Activated naive CD4-positive, alpha-beta T cell treated with anti-CD3 and anti-CD28 coated beads, Interleukin-2, amount 50 U/mL, for 72 hours (primary cell): ENCODE data around the gene RAB40AL. TPM values are rescaled to one million over a fixed set of nuclear protein-coding genes. Genes with fewer than 3 reads are reported as not detected.

ENCODE experiments used
- ATAC-seq, 2 donors: fragments of 150-1000 bp; cut with Tn5 transposase; 2 replicates each; pipeline ENCODE4 v1.10.0; 2021; ENCODE audit warnings: mild to moderate bottlenecking in 2 of 2, moderate library complexity in 2 of 2
- DNase-seq, 2 donors: peaks; one replicate each; pipeline ENCODE4 v3.0.0; 2021 to 2022; ENCODE audit warnings: low spot score in 2 of 2
- H3K27ac Mint-ChIP-seq, 2 donors: one replicate each; pipeline ENCODE4 v1.8.0; 2022; ENCODE audit warnings: mild to moderate bottlenecking in 2 of 2, mixed read lengths in 2 of 2
- H3K36me3 Mint-ChIP-seq, 2 donors: one replicate each; pipeline ENCODE4 v1.8.0; 2022; ENCODE audit warnings: mixed read lengths in 2 of 2
- H3K9me3 Mint-ChIP-seq, 2 donors: one replicate each; pipeline ENCODE4 v1.8.0; 2022; ENCODE audit warnings: mixed read lengths in 2 of 2
- total RNA-seq, 2 donors: library from RNA; stranded (reverse); gene quantifications; one replicate each; pipeline ENCODE4 v1.2.3, GENCODE V29; 2022

Gene RAB40AL
- total RNA-seq, 2 donors from 2014 or later: 0.60 TPM; not detected in 1

DNA sequence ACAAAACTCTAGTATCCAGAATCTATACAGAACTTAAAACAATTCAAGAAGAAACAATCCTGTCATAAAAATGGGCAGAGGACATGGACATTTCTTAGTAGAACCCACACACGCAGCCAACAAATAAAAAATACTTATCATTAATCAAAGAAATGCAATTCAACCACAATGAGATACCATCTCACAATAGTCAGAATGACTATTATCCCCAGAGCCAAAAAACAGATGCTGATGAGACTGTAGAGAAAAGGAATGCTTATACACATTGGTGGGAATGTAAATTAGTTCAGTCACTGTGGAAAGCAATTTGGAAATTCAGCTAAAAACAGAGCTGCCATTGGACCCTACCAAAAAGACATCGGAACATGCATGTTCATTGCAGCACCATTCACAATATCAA lies 37.9 kb downstream of the RAB40AL start:
- DNase-seq: no peak
- ATAC-seq: no peak
- H3K9me3 Mint-ChIP-seq: peaks cover 4 to 18% of the 10 kb centered on the region in 2 donors
- no peak overlapping the region for H3K27ac Mint-ChIP-seq
- H3K36me3 Mint-ChIP-seq: peaks cover 0 to 15% of the 10 kb centered on the region in 2 donors

DNA sequence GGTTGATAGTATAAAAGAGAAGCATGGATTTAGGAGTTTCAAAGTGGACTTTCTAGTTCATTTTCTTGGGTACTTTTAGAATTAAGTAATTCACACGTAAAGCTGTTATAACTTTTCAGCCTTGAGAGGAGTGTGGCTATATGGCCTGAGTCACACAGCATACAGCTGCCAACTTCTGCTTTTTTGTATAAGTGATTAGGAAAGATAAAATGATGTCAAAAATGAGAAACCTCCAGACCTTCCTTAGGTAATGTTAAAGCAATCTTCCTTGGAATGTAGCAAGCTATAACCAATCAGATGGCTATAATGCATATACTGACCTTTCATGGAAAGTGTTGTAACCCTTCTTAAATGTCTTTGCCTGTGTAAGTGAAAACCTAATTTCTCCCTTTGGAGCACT lies 39.2 kb downstream of the RAB40AL start:
- ATAC-seq (no peak), DNase-seq (no peak)
- Mint-ChIP-seq H3K27ac (no peak overlapping the region), H3K9me3 (peaks cover 0 to 11% of the 10 kb centered on the region in 2 donors), H3K36me3 (peaks cover 0 to 7% of the 10 kb centered on the region in 2 donors)

DNA sequence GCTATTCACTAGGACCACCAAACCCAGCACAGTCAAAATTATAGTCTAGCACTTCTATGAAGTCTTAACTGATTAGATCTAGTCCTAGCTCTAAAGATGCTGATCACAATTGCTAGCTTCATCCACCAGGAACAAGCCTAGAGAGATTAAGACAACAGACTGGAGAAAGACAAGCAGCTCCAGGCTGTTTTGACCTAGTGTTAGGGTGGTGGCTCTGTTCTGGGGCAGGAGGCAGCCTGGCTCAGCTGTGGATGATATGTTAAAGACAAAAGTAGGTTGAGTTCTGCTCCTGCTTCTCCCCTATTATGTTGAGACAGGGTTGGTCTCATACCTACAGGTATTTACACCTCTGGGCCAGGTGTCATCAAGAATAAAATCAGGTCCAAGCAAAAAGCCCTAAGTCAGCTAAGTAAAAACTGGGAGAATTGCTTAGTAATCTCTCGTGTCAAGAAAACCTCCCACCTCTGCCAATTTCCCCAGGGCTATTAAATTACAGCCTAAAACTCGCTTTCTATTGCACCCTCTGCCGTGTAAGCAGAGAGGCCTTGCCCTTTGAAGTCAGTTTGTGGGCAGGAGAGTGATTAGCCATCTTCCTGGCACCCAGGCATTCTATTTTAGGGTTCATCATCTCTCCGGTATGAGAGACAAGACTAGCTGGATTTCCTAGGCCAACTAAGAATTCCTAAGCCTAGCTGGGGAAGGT lies 39.9 kb downstream of the RAB40AL start:
- Mint-ChIP-seq H3K27ac (no peak overlapping the region), H3K9me3 (peaks cover 0 to 6% of the 10 kb centered on the region in 2 donors), H3K36me3 (peaks cover 0 to 7% of the 10 kb centered on the region in 2 donors)
- ATAC-seq (no peak), DNase-seq (no peak)

DNA sequence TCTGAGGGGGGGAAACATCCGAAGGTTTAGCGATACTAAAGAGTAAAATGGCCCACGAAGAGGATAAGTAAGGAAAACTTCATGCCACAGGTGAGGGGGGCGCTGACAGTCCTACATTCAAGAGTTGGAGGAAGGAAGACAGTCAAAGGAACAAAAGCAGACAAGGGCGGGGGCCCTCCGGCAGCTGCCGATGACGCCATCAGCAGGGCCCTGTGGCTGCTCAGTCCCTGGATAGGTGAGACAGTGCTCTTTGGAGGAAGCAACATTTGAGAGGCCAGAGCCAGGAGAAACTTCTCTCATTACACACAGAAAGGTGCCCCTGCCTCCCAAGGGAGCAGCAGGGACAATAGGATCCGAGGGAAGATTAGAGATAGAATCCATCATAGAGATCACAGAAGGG lies 41.5 kb downstream of the RAB40AL start:
- Mint-ChIP-seq H3K27ac (no peak overlapping the region), H3K9me3 (peaks cover 0 to 2% of the 10 kb centered on the region in 2 donors), H3K36me3 (peaks cover 0 to 3% of the 10 kb centered on the region in 2 donors)
- ATAC-seq (no peak), DNase-seq (no peak)

DNA sequence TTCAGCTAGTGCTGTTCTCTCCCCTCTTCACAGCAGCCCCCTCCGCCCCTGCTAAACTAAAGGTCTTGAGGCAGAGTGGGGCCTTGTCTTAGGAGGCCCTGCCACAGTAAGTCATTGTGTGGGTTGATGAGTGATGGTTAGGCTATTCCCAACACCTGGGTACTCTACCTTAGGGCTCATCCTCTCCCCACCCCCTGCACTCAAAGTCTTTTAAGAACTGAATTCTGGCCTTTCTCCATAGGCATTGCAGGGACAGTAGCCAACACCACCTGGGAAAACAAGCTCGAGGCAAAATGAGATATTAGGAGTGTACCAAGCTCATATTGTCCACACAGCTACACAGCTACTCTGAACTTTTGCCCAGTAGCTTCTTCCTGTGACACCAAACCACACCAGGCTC lies 42.5 kb downstream of the RAB40AL start:
- no peak for DNase-seq
- no peak for ATAC-seq
- Mint-ChIP-seq H3K9me3 (no peaks in the 10 kb centered on the region), H3K27ac (no peak overlapping the region), H3K36me3 (no peaks in the 10 kb centered on the region)

DNA sequence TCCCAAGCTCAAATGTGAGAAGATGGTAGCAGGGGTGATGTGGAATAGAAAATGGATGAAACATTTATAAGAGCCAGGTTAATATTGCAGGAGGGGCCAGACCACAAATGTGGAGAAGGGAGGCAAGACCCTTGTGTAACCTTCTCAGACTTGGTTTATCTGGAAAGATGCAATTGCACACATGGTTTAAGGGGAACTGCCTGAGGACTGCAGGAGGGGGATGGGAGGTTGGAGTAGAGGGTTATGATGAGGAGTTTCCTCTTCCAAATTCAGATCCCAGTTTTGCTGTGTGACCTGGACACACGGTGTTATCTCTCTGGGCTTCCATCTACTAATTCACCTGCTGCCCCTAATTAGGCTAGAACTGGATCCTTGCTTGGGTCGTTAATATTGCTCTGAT lies 46.1 kb downstream of the RAB40AL start:
- ATAC-seq (no peak), DNase-seq (no peak)
- Mint-ChIP-seq H3K27ac (no peak overlapping the region), H3K9me3 (no peaks in the 10 kb centered on the region), H3K36me3 (no peaks in the 10 kb centered on the region)

DNA sequence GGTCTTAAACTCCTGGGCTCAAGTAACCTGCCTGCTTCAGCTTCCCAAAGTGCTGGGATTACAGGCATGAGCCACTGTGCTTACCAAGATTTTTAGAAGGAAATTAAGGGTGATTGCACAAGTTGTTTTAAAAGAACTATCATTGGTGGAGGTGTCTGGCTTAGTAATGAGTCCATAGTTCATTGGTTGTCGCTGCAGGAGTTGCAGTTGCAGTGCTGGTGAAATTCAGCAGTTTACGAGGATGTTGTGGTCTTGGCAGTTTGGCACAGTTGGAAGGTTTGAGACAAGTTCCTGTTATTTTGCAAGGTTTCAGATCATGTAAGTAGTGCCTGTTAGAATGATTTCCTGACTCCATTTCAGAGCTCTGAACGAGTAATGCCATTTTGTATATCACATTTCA lies 48.1 kb downstream of the RAB40AL start:
- Mint-ChIP-seq H3K36me3 (no peaks in the 10 kb centered on the region), H3K9me3 (no peaks in the 10 kb centered on the region), H3K27ac (no peak overlapping the region)
- DNase-seq (no peak), ATAC-seq (no peak)

Other genes with a start within 250 kb of the RAB40AL start
- under 1 TPM; 0.46 to 0.78 TPM for gene GPRASP2, start 224.8 kb upstream of the RAB40AL start, total RNA-seq
- gene GPRASP3, start 216.5 kb upstream of the RAB40AL start, total RNA-seq: 1 to 10 TPM; 1.6 to 3.1 TPM
- gene BEX1, start 126.9 kb downstream of the RAB40AL start, total RNA-seq: under 1 TPM in 1 of 2 donors, not detected in 1; 0.46 TPM
- not detected for gene NXF3, start 155.9 kb downstream of the RAB40AL start, total RNA-seq